Right lobe of liver (tissue), 4 donors: ENCODE measurements around the gene P2RX5.

Source experiments
- CTCF ChIP-seq, 4 donors: fragments of 200-600 bp in 3 of 4; fragments of 450-650 bp in 1 of 4; IDR thresholded peaks; one replicate each; pipeline versions ENCODE4 v1.5.1 to v1.8.0; 2016 to 2022; ENCODE audit warnings: antibody characterized with exemption in 4 of 4, mild to moderate bottlenecking in 2 of 4
- POLR2A ChIP-seq: fragments of 450-650 bp; IDR thresholded peaks from one replicate; pipeline ENCODE4 v1.6.1; 2017; ENCODE audit warnings: antibody characterized with exemption, mild to moderate bottlenecking
- donor health status: DM: no; HTN: no; CAD: no.
- donor health status: DM: no; HTN: no; CAD: no.
- donor health status: DM: no; HTN: yes; CAD: no.

GRCh38 chr17:3639981-3640596 lies 55.9 kb downstream of the P2RX5 start:
- TF ChIP-seq CTCF (IDR thresholded peaks at IDR 0.05) (no peak), POLR2A (no peak)
